Spinal cord (tissue), 10 donors: Measurements from ENCODE around the gene DCP1B. TPM values are rescaled to one million over a fixed set of nuclear protein-coding genes. Genes with fewer than 3 reads are reported as not detected.
"Not testable (repeated sequence)": the region's sequence is repeated elsewhere in the genome, so short reads cannot be mapped to it uniquely, and the experiment has no call there.

ENCODE experiments used
- DNase-seq, 6 donors: peaks; one replicate each; pipeline versions ENCODE4 v3.0.0 to v3.0.0-alpha.2; 2013 to 2015; ENCODE audit warnings: low spot score in 6 of 6, low read depth in 4 of 6
- H3K27ac ChIP-seq: one replicate; pipeline ENCODE4 v1.5.1; 2013; ENCODE audit warnings: low read depth, low read length, control low read depth
- H3K27me3 ChIP-seq: one replicate; pipeline ENCODE4 v1.6.1; 2013; ENCODE audit warnings: low read length; ENCODE audit not compliant: control insufficient read depth, insufficient read depth
- H3K36me3 ChIP-seq: one replicate; pipeline ENCODE4 v1.6.1; 2013; ENCODE audit warnings: low read length; ENCODE audit not compliant: control insufficient read depth, insufficient read depth
- H3K4me1 ChIP-seq: one replicate; pipeline ENCODE4 v1.6.1; 2013; ENCODE audit warnings: low read length; ENCODE audit not compliant: control insufficient read depth, insufficient read depth
- H3K4me3 ChIP-seq: one replicate; pipeline ENCODE4 v1.5.1; 2013; ENCODE audit warnings: low read depth, low read length, control low read depth
- H3K9me3 ChIP-seq: one replicate; pipeline ENCODE4 v1.6.1; 2013; ENCODE audit warnings: low read length; ENCODE audit not compliant: control insufficient read depth, insufficient read depth
- WGBS: methylation state at CpG from one replicate; pipeline ENCODE4 v1.1.5; 2013; ENCODE audit warnings: missing lambda C conversion rate; ENCODE audit not compliant: insufficient coverage; 5-methylcytosine and 5-hydroxymethylcytosine counted together
- polyA plus RNA-seq, 2 donors: library from polyadenylated mRNA; unstranded; fragments of 120-200 nt; gene quantifications; one replicate each; pipeline ENCODE4 v1.2.1, GENCODE V29; 2013; ENCODE audit not compliant: insufficient read length in 2 of 2
- total RNA-seq, 2 donors: library from RNA; depleted of rRNA in 1 of 2; stranded (reverse); fragments of 120-200 nt in 1 of 2; fragments of >200 nt in 1 of 2; gene quantifications; one replicate each; pipeline versions ENCODE4 v1.2.3 to v1.2.4, GENCODE V29; 2013 to 2014
- donor health status: healthy.

DCP1B gene
- total and polyA plus RNA-seq, 4 donors: 11.7 to 16.7 (median 15.2) TPM

DNA sequence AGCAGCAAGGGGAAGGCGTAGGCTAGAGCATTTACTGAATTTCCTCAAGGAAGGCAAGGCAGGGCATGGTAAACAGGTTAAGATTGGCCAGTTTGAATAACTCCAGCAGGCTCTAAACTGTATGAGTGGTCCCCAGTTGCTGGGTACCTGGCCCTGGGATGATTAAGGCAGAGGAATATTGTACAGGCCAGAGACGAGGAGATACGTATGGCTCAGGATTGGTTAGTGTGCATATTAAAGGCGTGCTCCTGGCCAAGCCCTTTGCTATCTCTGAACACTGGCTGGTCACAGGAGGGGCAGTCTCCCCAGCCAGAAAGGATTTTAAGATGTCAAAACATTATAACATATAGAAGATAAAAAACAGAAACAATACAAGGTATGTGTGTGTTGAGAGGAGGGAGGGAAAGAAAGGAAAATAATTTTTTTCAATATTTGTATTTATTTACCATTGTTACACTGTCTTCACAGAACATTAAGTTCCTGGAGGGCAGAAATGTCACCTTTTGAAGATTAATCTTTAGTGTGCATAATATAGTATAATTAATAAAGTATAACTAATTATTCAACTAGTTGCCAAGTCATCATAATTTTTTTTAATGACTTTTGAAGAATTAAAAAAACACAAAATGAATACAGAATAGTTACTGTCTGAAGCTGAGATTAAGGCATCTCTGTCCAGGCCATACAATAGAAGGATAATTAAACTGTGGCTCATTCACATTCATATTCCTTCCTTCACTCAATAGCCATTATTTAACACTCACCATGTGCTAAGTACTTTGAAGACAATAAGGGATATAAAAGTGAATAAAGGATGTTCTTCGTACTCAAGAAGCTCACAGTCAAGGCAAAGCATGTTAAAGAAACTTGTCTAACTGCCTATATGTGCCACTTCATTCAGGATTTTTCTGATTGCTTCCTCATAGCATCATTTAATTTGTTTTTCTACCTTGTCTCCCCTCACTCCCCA is 41.9 kb downstream of the DCP1B start:
- Histone ChIP-seq H3K4me1 (no peaks in the 10 kb centered on the region), H3K27ac (no peak overlapping the region), H3K36me3 (peaks cover 4% of the 10 kb centered on the region), H3K27me3 (no peaks in the 10 kb centered on the region), H3K4me3 (no peak overlapping the region), H3K9me3 (no peaks in the 10 kb centered on the region)
- DNase-seq: no peak
- WGBS: 83% methylated on average over 4 of the region's 5 CpGs

DNA sequence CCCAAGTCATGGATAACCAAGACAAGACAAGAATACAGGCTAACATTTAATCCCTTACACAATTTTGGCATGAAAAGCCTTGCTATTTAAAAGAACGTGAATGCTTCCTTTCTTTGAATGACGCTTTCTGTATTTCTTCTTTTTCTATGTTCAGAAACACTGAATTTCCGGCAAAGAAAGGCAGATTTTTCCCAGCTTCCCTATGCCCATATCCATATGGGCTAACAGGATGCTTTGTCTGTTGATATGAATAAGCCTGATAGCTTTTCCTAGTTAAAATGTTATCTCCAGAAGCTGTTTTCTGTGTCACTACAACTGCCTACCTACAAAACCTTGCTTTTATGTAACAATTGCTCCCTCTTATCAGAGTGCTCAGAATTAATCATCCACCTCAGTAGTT is 47.5 kb downstream of the DCP1B start:
- H3K27ac ChIP-seq: no peak overlapping the region
- peaks cover 17% of the 10 kb centered on the region for H3K36me3 ChIP-seq
- no peak overlapping the region for H3K4me3 ChIP-seq
- no peaks in the 10 kb centered on the region for H3K4me1 ChIP-seq
- no peaks in the 10 kb centered on the region for H3K27me3 ChIP-seq
- DNase-seq: peak in 1 of 6 donors; percentile 60
- no CpG with 5 or more reads among the region's 3 CpGs for WGBS
- H3K9me3 ChIP-seq: no peaks in the 10 kb centered on the region

DNA sequence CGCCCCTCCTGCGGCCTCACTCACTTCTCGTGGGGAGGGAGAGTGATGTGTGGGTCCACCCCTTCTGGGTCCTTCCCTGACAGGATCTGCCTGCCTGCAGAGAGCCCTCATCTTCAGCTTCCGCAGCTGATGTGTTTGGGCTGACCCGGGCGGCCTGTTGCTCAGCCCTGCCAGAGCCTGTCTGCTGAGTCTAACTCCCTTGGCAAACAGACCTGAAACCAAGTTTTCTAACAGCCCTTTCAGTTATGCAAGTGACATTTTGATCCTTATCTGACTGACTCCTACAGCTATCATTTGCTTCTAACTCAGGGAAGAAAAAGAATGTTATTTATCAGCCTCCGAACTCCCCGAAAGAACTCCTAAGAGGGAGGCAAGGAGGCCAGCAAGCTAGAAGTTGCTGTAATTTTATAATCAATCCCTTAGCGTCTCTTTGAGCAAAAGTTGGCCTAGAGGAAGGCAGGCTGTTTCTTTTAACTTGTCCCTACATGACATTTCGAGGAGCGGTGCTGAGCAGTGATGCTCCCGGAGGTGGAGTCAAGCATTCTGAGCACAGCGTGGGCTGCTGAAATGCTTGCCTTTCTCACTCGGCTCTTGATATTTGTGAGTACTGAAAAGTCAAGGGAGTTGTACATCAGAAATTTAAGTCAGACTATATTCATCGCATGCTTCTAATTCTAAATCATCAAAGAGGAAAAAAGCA is 54.3 kb downstream of the DCP1B start:
- Histone ChIP-seq H3K27me3 (no peaks in the 10 kb centered on the region), H3K4me1 (peaks cover 4% of the 10 kb centered on the region), H3K9me3 (no peaks in the 10 kb centered on the region), H3K36me3 (peaks cover 59% of the 10 kb centered on the region), H3K4me3 (no peak overlapping the region), H3K27ac (no peak overlapping the region)
- WGBS: 86% methylated on average over 11 of the region's 15 CpGs
- no peak for DNase-seq

DNA sequence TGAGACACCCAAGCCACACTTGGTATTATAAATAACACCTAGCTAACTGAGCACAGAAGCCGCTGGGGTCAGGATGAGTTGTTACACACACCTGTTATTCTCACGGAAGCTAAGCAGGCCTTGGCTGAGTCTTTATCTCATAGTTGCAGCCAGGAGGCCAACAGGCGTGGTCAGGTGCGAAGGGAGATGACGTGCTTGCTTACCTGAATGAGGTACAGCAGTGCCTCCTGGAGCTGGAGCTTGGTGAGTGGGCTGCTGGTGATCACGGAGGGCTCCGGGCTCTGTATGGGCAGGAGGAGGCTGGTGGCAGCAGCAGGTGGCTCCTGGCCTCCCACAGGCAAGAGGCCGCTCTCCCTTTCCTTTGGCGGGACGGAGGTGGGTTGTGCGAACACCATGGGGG is 55.4 kb downstream of the DCP1B start:
- Histone ChIP-seq H3K27ac (no peak overlapping the region), H3K4me3 (no peak overlapping the region), H3K36me3 (peaks cover 55% of the 10 kb centered on the region), H3K27me3 (no peaks in the 10 kb centered on the region), H3K9me3 (no peaks in the 10 kb centered on the region), H3K4me1 (peaks cover 4% of the 10 kb centered on the region)
- no peak for DNase-seq
- WGBS: over 99% methylated on average over 10 of the region's 11 CpGs

GRCh38 chr12:1947081-1947480 is 57.2 kb downstream of the DCP1B start:
- peaks cover 43% of the 10 kb centered on the region for H3K36me3 ChIP-seq
- no peak overlapping the region for H3K27ac ChIP-seq
- no peak for DNase-seq
- H3K4me3 ChIP-seq: no peak overlapping the region
- WGBS: no CpG with 5 or more reads among the region's 1 CpG
- H3K27me3 ChIP-seq: no peaks in the 10 kb centered on the region
- H3K9me3 ChIP-seq: no peaks in the 10 kb centered on the region
- peaks cover 4% of the 10 kb centered on the region for H3K4me1 ChIP-seq

GRCh38 chr12:1946296-1946695 is 58.0 kb downstream of the DCP1B start:
- DNase-seq: no peak
- Histone ChIP-seq H3K36me3 (peaks cover 42% of the 10 kb centered on the region), H3K27ac (no peak overlapping the region), H3K9me3 (no peaks in the 10 kb centered on the region), H3K27me3 (no peaks in the 10 kb centered on the region), H3K4me3 (no peak overlapping the region), H3K4me1 (peaks cover 4% of the 10 kb centered on the region)
- WGBS: 85% methylated on average over 3 of the region's 3 CpGs

GRCh38 chr12:1945502-1945901 is 58.8 kb downstream of the DCP1B start:
- not testable (repeated sequence) for H3K27me3 ChIP-seq, DNase-seq, H3K4me1 ChIP-seq, H3K4me3 ChIP-seq, H3K27ac ChIP-seq, H3K9me3 ChIP-seq
- no CpG with 5 or more reads among the region's 5 CpGs for WGBS
- peaks cover 38% of the 10 kb centered on the region for H3K36me3 ChIP-seq

DNA sequence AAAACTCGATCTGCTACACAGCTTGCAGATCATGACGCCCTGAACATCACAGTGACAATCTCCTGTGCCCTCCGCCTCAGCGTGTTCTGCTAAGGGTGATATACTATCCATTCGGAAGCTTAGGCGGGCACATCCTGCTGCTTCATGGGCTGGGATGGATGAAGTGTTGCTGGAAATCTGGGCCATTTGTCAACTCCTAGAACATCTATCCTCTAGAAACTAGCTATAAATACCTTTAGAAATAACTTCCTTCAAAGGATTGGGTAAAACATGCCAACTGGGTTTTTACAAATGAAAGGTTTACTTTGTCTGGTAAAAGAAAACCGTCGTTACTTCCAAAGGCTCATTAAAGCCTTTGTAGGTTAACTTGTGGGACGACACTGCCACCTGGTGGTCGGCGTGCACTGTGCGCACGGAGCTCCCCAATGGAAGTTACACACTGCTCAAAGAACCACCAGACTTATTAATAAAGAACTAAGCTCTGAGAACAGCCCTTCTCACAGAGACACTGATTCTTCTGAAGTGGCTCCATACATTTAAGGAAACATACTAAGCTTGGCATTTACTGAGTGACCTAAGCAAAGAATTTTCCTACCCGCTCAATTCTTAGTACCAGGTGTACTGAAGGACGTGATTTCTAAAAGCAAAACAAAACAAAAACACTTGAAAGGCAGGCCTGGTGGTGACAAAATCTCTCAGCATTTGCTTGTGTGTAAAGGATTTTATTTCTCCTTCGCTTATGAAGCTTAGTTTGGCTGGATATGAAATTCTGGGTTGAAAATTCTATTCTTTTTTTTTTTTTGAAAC is 64.3 kb downstream of the DCP1B start:
- Histone ChIP-seq H3K4me3 (no peak overlapping the region), H3K27ac (peak overlapping the region; percentile 49), H3K27me3 (no peaks in the 10 kb centered on the region), H3K4me1 (peaks cover 26% of the 10 kb centered on the region), H3K36me3 (peaks cover 17% of the 10 kb centered on the region), H3K9me3 (no peaks in the 10 kb centered on the region)
- 20% methylated on average over 5 of the region's 16 CpGs for WGBS
- DNase-seq: peak; percentile 80 to 98 (median 88)

DNA sequence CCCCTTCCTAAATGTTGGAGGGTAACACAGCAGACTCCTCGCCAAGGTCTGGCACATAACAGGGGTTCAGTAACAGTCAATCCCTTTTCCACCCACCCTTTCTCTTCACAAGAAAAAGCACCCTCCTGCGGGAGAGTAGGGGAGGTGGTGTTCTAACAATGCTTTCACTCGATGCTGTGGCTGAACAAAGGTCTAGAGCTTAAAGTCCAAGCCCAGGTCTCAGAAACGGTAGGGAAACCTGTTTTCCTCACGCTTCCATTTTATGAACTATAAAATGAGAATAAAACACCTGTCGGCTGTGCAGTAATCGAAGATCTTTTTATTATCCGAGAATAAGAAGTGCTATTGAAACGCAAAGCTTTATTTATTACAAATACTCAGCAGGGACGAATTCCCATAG is 64.9 kb downstream of the DCP1B start:
- no peaks in the 10 kb centered on the region for H3K9me3 ChIP-seq
- no peaks in the 10 kb centered on the region for H3K27me3 ChIP-seq
- H3K4me1 ChIP-seq: peaks cover 26% of the 10 kb centered on the region
- no peak for DNase-seq
- peaks cover 20% of the 10 kb centered on the region for H3K36me3 ChIP-seq
- WGBS: 21% methylated on average over 3 of the region's 10 CpGs
- H3K27ac ChIP-seq: peak overlapping the region; percentile 49
- no peak overlapping the region for H3K4me3 ChIP-seq
